Dedifferentiated amniotic fluid mesenchymal stem cell (primary cell): ENCODE measurements around the gene ADGRG6.
"Not testable (repeated sequence)": the region's sequence is repeated elsewhere in the genome, so short reads cannot be mapped to it uniquely, and the experiment has no call there.

ENCODE experiments used
- DNase-seq: peaks from one replicate; pipeline ENCODE4 v3.0.0-alpha.2; 2016; ENCODE audit errors: extremely low spot score

ADGRG6 gene

GRCh38 chr6:142409794-142410193 lies 108.0 kb downstream of the ADGRG6 start:
- no peak for DNase-seq

- no peak for DNase-seq
Observed at GRCh38 chr6:142411145-142411544, 109.3 kb downstream of the ADGRG6 start.

- DNase-seq: no peak
Observed at GRCh38 chr6:142412241-142412640, 110.4 kb downstream of the ADGRG6 start.

GRCh38 chr6:142412658-142413057 lies 110.9 kb downstream of the ADGRG6 start:
- no peak for DNase-seq

GRCh38 chr6:142413111-142413510 lies 111.3 kb downstream of the ADGRG6 start:
- DNase-seq: no peak

GRCh38 chr6:142414462-142415250 lies 112.8 kb downstream of the ADGRG6 start:
- DNase-seq: no peak

GRCh38 chr6:142416179-142416578 lies 114.4 kb downstream of the ADGRG6 start:
- peak; percentile 85 for DNase-seq

DNA sequence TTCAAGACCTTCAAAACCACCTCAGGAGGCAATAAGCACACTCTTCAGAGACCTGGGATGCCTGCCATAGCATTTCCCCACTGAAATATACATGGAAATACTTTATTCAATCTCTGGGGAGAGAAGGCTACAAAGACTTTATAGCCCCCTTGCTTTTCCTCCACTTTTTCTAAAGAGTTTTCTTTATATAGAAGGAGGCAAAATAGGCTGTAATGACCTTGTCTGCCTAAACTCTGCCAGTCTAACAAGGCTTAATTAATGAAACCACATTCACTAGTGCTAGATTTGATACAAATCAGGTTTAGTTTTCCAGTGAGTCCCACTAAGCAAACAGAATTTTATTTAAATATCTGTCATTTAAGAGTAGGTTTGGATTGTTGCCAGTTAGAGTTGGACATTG lies 114.9 kb downstream of the ADGRG6 start:
- no peak for DNase-seq

DNA sequence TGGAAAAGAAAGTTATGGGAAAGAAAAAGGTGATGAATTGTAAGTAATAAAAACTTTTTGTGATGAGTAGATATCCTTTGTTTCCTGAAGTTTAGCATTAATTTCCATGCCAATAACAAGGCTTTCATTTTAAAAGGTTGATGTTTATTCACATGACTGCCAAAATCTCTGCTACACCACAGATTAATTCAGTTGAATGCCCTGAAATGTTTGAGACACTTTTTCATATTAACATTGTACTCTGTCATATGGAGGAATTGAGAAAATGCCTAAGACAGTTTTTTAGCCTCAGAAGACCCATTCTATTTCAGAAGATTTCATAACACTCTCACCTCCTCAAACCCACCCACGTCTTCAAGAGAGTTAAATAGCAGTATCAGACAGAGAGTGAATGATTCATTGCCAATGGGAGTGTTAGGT lies 115.5 kb downstream of the ADGRG6 start:
- no peak for DNase-seq

DNA sequence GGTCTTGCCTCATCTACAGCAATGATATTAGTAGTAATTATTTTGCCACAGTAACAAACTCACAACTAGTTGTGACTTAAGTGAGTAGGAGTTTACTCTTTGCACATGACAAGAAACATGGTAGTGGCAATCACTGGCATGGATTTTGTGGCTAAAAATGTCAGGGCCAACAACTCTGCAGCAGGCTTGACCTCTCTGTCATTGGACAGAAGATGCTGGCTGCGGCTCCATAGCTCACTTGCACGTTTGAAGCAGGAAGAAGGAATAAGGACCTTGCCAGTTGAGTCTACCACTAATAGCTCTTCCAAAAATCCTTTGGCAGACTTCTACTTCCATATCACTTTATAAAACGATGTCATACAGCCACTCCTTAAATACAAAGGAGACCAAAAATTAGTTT lies 117.3 kb downstream of the ADGRG6 start:
- no peak for DNase-seq

DNA sequence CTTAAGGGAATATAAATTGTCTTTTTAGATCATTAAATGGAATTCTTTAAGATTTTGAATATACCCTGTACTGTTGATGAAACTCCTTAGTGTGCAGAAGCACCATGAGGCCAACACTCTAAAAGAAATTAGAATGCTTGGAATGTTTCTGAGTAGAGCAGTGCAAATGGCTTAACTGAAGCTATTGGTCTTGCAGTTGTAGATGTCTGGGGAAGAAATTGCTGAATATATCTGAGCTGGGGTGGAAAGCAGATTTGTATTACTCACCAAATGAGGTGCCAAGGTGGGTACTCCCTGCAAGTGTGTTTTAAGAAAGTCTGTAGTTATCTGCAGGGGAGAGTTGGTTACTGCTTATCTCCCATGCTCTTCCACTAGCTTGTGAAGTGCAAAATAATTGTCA lies 119.0 kb downstream of the ADGRG6 start:
- no peak for DNase-seq

- DNase-seq: no peak
Observed at GRCh38 chr6:142421285-142422117, 119.7 kb downstream of the ADGRG6 start.

- not testable (repeated sequence) for DNase-seq
Observed at GRCh38 chr6:142426444-142427132, 124.8 kb downstream of the ADGRG6 start.

DNA sequence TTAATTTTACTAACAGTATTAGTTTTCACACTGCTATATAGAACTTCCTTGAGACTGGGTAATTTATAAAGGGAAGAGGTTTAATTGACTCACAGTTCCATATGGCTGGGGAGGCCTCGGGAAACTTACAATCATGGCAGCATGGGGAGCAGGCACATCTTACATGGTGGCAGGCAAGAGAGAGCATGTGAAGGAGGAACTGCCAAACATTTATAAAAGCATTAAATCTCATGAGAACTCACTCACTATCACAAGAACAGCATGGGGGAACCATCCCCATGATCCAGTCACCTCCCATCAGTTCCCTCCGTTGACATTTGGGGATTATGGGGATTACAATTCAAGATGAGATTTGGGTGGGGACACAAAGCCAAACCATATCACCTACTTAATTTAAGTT lies 126.7 kb downstream of the ADGRG6 start:
- not testable (repeated sequence) for DNase-seq

GRCh38 chr6:142429195-142429594 lies 127.4 kb downstream of the ADGRG6 start:
- DNase-seq: no peak

- DNase-seq: no peak
Observed at GRCh38 chr6:142433419-142433818, 131.6 kb downstream of the ADGRG6 start.

- no peak for DNase-seq
Observed at GRCh38 chr6:142438898-142439297, 137.1 kb downstream of the ADGRG6 start.

GRCh38 chr6:142440600-142441293 lies 138.9 kb downstream of the ADGRG6 start:
- DNase-seq: no peak

DNA sequence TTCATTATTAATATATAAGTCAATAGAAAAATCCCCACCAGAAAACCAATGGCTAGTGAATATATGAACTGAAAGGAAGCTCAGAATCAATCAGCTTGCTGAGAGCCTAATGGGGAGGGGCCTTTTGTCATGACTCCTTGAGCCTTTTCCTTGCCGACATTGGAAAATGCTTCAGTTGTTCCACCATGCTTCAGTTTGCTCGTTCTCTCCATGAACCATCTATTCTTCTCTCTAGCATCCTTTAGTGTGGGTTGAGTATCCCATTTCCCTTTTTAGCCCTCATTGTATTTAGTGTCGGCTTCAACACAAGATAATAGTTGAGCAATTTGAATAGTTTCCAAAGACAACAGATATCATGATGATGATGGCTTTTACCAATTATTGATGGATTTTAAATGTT lies 139.9 kb downstream of the ADGRG6 start:
- no peak for DNase-seq

DNA sequence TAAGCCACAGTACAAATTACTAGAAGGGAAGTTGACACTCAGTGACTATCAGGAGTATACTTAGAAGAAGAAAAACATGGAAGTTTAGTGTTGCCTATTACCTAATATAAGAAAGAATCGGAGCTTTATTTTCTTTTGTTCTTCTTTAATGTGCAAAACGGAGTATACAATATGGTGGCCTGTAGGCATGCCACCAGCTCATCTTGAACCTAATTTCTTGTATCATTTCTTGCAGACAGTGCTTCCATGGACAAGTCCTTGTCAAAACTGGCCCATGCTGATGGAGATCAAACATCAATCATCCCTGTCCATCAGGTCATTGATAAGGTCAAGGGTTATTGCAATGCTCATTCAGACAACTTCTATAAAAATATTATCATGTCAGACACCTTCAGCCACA lies 141.3 kb downstream of the ADGRG6 start:
- no peak for DNase-seq

- no peak for DNase-seq
Observed at GRCh38 chr6:142443532-142443931, 141.7 kb downstream of the ADGRG6 start.

- no peak for DNase-seq
Observed at GRCh38 chr6:142444376-142444775, 142.6 kb downstream of the ADGRG6 start.
